MM.1S (cell line): Measurements from ENCODE around the gene TBC1D20.

Experiments used
- DNase-seq: peaks from one replicate; pipeline ENCODE4 v3.0.0-alpha.2; 2015
- H2AFZ ChIP-seq: fragments of 300-600 bp; sonication (generic); 2 replicates; pipeline ENCODE4 v1.6.0; 2016; ENCODE audit warnings: antibody characterized with exemption, low read length
- H3F3A ChIP-seq: fragments of 300-600 bp; sonication (generic); 2 replicates; pipeline ENCODE4 v1.6.1; 2016; ENCODE audit warnings: mild to moderate bottlenecking, antibody characterized with exemption, low read length, moderate library complexity, mixed read lengths; ENCODE audit not compliant: insufficient read depth
- H3K27ac ChIP-seq: fragments of 300-600 bp; sonication (generic); 2 replicates; pipeline ENCODE4 v1.5.1; 2016; ENCODE audit warnings: mild to moderate bottlenecking, low read length
- H3K27me3 ChIP-seq: fragments of 300-600 bp; sonication (generic); replicated peaks from 2 replicates; pipeline ENCODE4 v1.6.0; 2016; ENCODE audit warnings: low read length; ENCODE audit not compliant: insufficient read depth
- H3K36me3 ChIP-seq: fragments of 300-600 bp; sonication (generic); replicated peaks from 2 replicates; pipeline ENCODE4 v1.6.1; 2016; ENCODE audit warnings: mild to moderate bottlenecking, low read length, mixed read lengths; ENCODE audit not compliant: insufficient read depth
- H3K4me1 ChIP-seq: fragments of 300-600 bp; sonication (generic); 2 replicates; pipeline ENCODE4 v1.6.1; 2016; ENCODE audit warnings: low read length, mixed read lengths
- H3K4me2 ChIP-seq: fragments of 300-600 bp; sonication (generic); 2 replicates; pipeline ENCODE4 v1.6.0; 2016; ENCODE audit warnings: low read depth, low read length
- H3K4me3 ChIP-seq: fragments of 300-600 bp; sonication (generic); 2 replicates; pipeline ENCODE4 v1.5.1; 2016; ENCODE audit warnings: low read length, mixed read lengths
- H3K79me2 ChIP-seq: fragments of 300-600 bp; sonication (generic); 2 replicates; pipeline ENCODE4 v1.6.1; 2016; ENCODE audit warnings: mixed run types, low read length, mixed read lengths
- H3K9ac ChIP-seq: fragments of 300-600 bp; sonication (generic); 2 replicates; pipeline ENCODE4 v1.6.1; 2016; ENCODE audit warnings: low read length, mixed read lengths
- H3K9me2 ChIP-seq: fragments of 300-600 bp; sonication (generic); replicated peaks from 2 replicates; pipeline ENCODE4 v1.6.1; 2016; ENCODE audit warnings: mild to moderate bottlenecking, low read length, mixed read lengths; ENCODE audit not compliant: insufficient read depth
- H3K9me3 ChIP-seq: fragments of 300-600 bp; sonication (generic); replicated peaks from 2 replicates; pipeline ENCODE4 v1.6.1; 2016; ENCODE audit warnings: mild to moderate bottlenecking, low read length, mixed read lengths; ENCODE audit not compliant: insufficient read depth
- H4K20me1 ChIP-seq: fragments of 300-600 bp; sonication (generic); 2 replicates; pipeline ENCODE4 v1.6.1; 2016; ENCODE audit warnings: mild to moderate bottlenecking, low read length, moderate library complexity, mixed read lengths; ENCODE audit not compliant: insufficient read depth
- CTCF ChIP-seq: fragments of 300-600 bp; sonication (generic); IDR thresholded peaks from 2 replicates; pipeline ENCODE4 v1.5.1; 2016; ENCODE audit warnings: antibody characterized with exemption, low read length, mixed read lengths
- EZH2 ChIP-seq: fragments of 300-600 bp; sonication (generic); optimal IDR thresholded peaks from 2 replicates; pipeline ENCODE3; 2017; ENCODE audit warnings: low read depth, mild to moderate bottlenecking, antibody characterized with exemption, low read length, mixed read lengths
- EZH2phosphoT487 ChIP-seq: fragments of 300-600 bp; sonication (generic); IDR thresholded peaks from 2 replicates; pipeline ENCODE4 v1.6.1; 2018; ENCODE audit warnings: antibody characterized with exemption, low read length

Gene TBC1D20

GRCh38 chr20:427849-428657 lies 34.3 kb downstream of the TBC1D20 start:
- Histone ChIP-seq H3K27ac (no peak overlapping the region), H3K9me2 (no peaks in the 10 kb centered on the region), H3K27me3 (no peaks in the 10 kb centered on the region), H2AFZ (no peak overlapping the region), H4K20me1 (no peaks in the 10 kb centered on the region), H3K36me3 (no peaks in the 10 kb centered on the region), H3K4me2 (no peak overlapping the region), H3K4me1 (no peaks in the 10 kb centered on the region), H3F3A (no peaks in the 10 kb centered on the region), H3K79me2 (no peaks in the 10 kb centered on the region), H3K9me3 (no peaks in the 10 kb centered on the region), H3K4me3 (no peak overlapping the region), H3K9ac (no peak overlapping the region)
- no peak for DNase-seq
- TF ChIP-seq EZH2phosphoT487, result no peak
- no peak for TF ChIP-seq EZH2
- no peak for TF ChIP-seq CTCF

- no peaks in the 10 kb centered on the region for H3F3A ChIP-seq
- H3K36me3 ChIP-seq, result no peaks in the 10 kb centered on the region
- H3K79me2 ChIP-seq, result no peaks in the 10 kb centered on the region
- no peak overlapping the region for H2AFZ ChIP-seq
- no peak overlapping the region for H3K9ac ChIP-seq
- H3K4me2 ChIP-seq, result no peak overlapping the region
- H3K27me3 ChIP-seq, result no peaks in the 10 kb centered on the region
- no peak for DNase-seq
- TF ChIP-seq CTCF, result no peak
- no peaks in the 10 kb centered on the region for H4K20me1 ChIP-seq
- H3K4me3 ChIP-seq, result no peak overlapping the region
- H3K4me1 ChIP-seq, result no peaks in the 10 kb centered on the region
- H3K9me2 ChIP-seq, result no peaks in the 10 kb centered on the region
- no peak overlapping the region for H3K27ac ChIP-seq
- H3K9me3 ChIP-seq, result no peaks in the 10 kb centered on the region
Observed at GRCh38 chr20:427401-427800, 34.9 kb downstream of the TBC1D20 start.

GRCh38 chr20:426566-426965 lies 35.8 kb downstream of the TBC1D20 start:
- H3K27me3 ChIP-seq, result no peaks in the 10 kb centered on the region
- H3K79me2 ChIP-seq, result no peaks in the 10 kb centered on the region
- H3K4me3 ChIP-seq, result no peak overlapping the region
- H3K9me3 ChIP-seq, result no peaks in the 10 kb centered on the region
- no peak overlapping the region for H3K4me2 ChIP-seq
- H2AFZ ChIP-seq, result no peak overlapping the region
- H3K9me2 ChIP-seq, result no peaks in the 10 kb centered on the region
- DNase-seq, result no peak
- H3K27ac ChIP-seq, result no peak overlapping the region
- no peaks in the 10 kb centered on the region for H4K20me1 ChIP-seq
- H3K4me1 ChIP-seq, result no peaks in the 10 kb centered on the region
- no peak overlapping the region for H3K9ac ChIP-seq
- no peaks in the 10 kb centered on the region for H3K36me3 ChIP-seq
- H3F3A ChIP-seq, result no peaks in the 10 kb centered on the region
- TF ChIP-seq CTCF, result no peak
- TF ChIP-seq EZH2phosphoT487, result no peak
